Measurements from ENCODE around the gene HK1.
"Not testable (repeated sequence)": the region's sequence is repeated elsewhere in the genome, so short reads cannot be mapped to it uniquely, and the experiment has no call there.

HK1 gene

GRCh38 chr10:69259547-69260243 is 18.6 kb upstream of the HK1 start:
- no peak for DNase-seq

- no peak for DNase-seq
Measured at GRCh38 chr10:69261184-69261583, 17.1 kb upstream of the HK1 start.

GRCh38 chr10:69262292-69262751 is 16.0 kb upstream of the HK1 start:
- DNase-seq = no peak

- DNase-seq = no peak
Measured at GRCh38 chr10:69265521-69265920, 12.8 kb upstream of the HK1 start.

GRCh38 chr10:69268761-69269416 is 9.4 kb upstream of the HK1 start:
- DNase-seq = no peak

- DNase-seq = no peak
Measured at GRCh38 chr10:69269761-69270160, 8.5 kb upstream of the HK1 start.

- no peak for DNase-seq
Measured at GRCh38 chr10:69270990-69271389, 7.3 kb upstream of the HK1 start.

GRCh38 chr10:69272624-69273023 is 5.7 kb upstream of the HK1 start:
- no peak for DNase-seq

GRCh38 chr10:69275444-69275843 is 2.9 kb upstream of the HK1 start:
- DNase-seq = no peak

- no peak for DNase-seq
Measured at GRCh38 chr10:69276503-69276902, 1.8 kb upstream of the HK1 start.

- no peak for DNase-seq
Measured at GRCh38 chr10:69279110-69279509, 814 bp downstream of the HK1 start.

- DNase-seq = no peak
Measured at GRCh38 chr10:69281507-69282413, 3.5 kb downstream of the HK1 start.

- DNase-seq = not testable (repeated sequence)
Measured at GRCh38 chr10:69284402-69284801, 6.1 kb downstream of the HK1 start.

GRCh38 chr10:69285699-69286098 is 7.4 kb downstream of the HK1 start:
- no peak for DNase-seq

GRCh38 chr10:69287181-69287580 is 8.9 kb downstream of the HK1 start:
- DNase-seq = peak; percentile 19

GRCh38 chr10:69290993-69291392 is 12.7 kb downstream of the HK1 start:
- DNase-seq = no peak

- DNase-seq = no peak
Measured at GRCh38 chr10:69292459-69292858, 14.2 kb downstream of the HK1 start.

- DNase-seq = no peak
Measured at GRCh38 chr10:69295027-69295636, 16.8 kb downstream of the HK1 start.

GRCh38 chr10:69303632-69304051 is 25.3 kb downstream of the HK1 start:
- no peak for DNase-seq

GRCh38 chr10:69306421-69306820 is 28.1 kb downstream of the HK1 start:
- DNase-seq = no peak

- no peak for DNase-seq
Measured at GRCh38 chr10:69307434-69307833, 29.1 kb downstream of the HK1 start.

- DNase-seq = not testable (repeated sequence)
Measured at GRCh38 chr10:69308304-69308703, 30.0 kb downstream of the HK1 start.

GRCh38 chr10:69311309-69311708 is 33.0 kb downstream of the HK1 start:
- no peak for DNase-seq
